NCI-H748 (cell line): Measurements from ENCODE around the gene CEMIP2.

Source experiments
- DNase-seq: peaks from one replicate; lab custom pipeline; 2025; ENCODE audit not compliant: unreplicated experiment; lab: John Stamatoyannopoulos, UW

CEMIP2 gene

DNA sequence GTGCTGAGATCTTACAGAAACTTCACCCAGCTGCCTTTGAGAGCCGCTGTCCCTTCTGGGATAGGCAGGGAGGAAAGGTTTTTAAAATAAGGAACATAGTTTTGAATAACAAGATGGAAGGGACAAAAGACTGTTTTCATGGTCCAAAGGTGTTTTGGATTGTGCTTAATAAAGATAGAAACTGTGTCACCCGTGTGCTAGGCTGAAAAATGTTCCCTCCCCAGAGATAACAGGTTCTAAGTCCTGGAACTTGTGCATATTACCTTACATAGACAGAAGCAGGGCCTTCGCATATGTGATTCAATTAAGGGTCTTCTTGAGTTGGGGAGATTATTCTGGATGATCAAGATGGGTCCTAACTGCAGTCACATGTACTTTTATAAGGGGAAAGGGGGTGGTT lies 1.9 kb upstream of the CEMIP2 start:
- no peak for DNase-seq

GRCh38 chr9:71769175-71770161 lies 1.2 kb upstream of the CEMIP2 start:
- peak; percentile 87 for DNase-seq

DNA sequence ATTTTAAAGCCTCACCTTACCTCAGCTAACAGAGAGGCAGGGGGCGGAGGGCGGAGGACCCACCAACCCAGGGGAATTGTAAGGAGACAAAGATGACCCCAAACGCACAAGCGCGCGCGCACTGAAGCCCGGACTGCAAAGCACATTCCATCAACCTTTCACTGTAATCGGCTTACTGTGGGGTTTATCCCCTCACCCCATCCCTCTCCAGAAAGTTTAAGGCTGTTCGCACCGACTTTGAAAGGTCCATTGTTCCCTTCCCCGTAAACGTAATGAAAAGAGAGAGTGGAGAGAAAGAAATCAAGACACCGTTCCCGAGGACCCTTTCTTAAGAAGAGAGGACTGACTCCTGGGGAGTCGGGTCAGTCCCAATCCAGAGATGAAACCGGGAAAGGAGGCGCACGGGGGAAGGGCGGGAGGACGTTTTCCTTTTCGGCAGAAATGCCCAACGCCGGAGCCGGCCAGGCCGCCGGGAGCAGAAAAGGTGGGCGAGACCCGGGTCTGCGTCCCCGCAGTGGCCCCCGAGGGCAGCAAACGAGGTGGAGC lies 464 bp downstream of the CEMIP2 start:
- peak; percentile 48 for DNase-seq

- DNase-seq, result peak; percentile 43
These were observed 1.0 kb downstream of the CEMIP2 start for GRCh38 chr9:71767163-71767775.

DNA sequence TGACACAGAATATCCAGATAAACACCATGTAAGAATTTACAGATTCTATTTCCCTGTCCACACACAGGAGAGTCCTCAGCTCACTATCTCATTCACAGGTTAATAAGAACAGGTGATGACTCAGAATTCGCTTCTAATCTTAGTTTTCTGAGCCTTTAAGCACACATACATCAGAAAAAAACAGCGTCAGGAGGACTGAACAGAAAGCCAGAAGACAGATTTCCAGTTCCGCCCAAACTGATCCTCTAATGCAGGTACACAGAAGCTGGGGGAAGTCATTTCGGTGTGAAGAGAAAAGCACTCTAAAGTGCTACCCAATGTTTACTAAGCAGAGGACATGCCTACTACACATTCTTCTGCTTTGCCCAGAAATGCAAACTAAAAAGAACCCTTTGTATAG lies 1.6 kb downstream of the CEMIP2 start:
- no peak for DNase-seq

- peak; percentile 17 for DNase-seq
These were observed 2.6 kb downstream of the CEMIP2 start for GRCh38 chr9:71765693-71766092.

- DNase-seq, result no peak
These were observed 3.4 kb downstream of the CEMIP2 start for GRCh38 chr9:71764891-71765290.

DNA sequence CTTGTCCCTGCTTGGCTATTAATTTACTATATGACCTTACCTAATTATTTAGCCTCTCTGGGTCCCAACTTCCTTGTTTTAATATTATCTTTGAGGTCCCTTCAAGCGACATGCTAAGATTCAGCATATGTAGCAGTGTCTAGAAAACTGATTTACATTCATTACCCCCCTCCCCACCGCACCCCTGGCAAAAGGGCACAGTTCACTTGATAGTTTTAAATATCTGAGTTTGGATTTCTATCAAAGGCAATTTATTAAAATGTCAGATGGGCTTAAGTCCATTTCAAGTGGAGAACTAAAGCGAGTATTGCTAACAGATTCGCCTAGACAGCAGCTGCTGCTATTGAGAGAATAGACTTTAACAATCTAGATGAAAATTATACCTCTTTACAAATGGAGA lies 3.9 kb downstream of the CEMIP2 start:
- DNase-seq, result no peak

DNA sequence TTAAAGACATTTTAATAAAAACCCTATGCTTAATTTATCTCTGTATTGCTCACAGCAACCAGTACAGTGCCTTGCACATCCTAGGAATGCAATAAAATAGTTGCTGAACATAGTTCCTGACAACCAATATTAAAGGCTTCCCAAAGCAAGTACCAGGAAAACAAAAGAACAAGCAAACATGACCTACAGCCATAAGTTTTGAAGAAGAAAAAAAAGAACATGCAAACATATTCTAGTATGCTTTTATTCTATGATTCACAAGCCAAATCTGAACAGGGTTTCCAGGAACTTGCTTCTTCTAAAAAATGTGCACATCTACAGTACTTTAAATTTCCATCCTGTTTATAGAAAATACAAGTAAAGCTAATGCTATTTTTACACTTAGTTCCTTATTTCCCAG lies 4.5 kb downstream of the CEMIP2 start:
- no peak for DNase-seq

- DNase-seq, result no peak
These were observed 5.2 kb downstream of the CEMIP2 start for GRCh38 chr9:71762900-71763653.

GRCh38 chr9:71761938-71762353 lies 6.4 kb downstream of the CEMIP2 start:
- DNase-seq, result no peak

GRCh38 chr9:71760901-71761300 lies 7.4 kb downstream of the CEMIP2 start:
- DNase-seq, result peak; percentile 40

DNA sequence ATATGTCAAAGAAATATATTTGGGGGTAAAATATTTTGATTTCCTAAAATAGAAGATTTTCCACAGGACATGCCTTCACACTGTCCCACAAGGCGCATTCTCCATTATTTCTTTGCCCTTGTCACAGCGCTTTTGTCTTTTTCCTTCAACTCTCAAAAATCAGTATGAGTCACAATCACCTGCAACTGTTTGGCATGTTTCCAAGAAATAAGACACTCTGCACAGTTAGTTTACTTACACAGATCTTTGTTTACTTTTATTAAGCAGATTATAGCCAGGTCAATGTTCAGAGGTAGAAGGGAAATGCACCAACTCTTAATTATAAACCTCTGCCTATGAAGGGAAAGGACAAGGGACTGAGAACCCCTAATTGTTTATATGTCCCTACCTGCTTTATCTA lies 9.5 kb downstream of the CEMIP2 start:
- peak; percentile 87 for DNase-seq

DNA sequence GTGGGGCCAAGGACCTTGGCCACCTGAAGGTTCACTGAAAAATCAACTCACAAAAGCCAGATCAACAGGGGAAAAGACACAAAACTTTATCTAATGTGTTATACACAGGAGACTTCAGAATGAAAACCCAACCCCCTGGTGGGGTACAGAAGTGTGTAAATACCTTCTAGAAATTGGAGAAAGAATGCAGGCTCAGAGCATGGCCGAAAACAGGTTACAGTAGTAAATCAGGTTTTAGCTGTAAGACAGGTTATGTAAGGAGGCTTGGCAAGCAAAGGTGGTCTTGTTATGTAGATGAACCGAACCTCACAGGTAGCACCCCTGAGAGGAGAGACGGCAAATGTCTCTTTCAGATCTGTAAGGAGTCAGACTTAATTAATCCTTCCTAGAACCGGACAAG lies 10.0 kb downstream of the CEMIP2 start:
- peak; percentile 52 for DNase-seq

GRCh38 chr9:71756753-71757152 lies 11.6 kb downstream of the CEMIP2 start:
- DNase-seq, result no peak

- DNase-seq, result no peak
These were observed 12.4 kb downstream of the CEMIP2 start for GRCh38 chr9:71755869-71756268.

DNA sequence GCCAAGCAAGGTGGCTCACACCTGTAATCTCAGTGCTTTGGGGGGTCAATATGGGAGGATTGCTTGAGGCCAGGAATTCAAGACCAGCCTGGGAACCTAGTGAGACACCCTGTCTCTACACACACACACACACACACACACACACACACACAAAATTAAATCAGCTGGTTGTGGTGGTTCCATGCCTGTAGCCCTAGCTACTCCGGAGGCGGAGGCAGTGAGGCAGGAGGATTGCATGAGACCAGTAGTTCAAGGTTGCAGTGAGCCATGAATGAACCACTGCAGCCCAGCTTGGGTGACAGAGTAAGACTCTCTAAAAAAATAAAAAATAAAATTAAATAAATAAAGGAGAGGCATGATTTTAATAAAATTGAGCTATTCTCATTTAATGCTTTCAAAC lies 13.1 kb downstream of the CEMIP2 start:
- DNase-seq, result no peak

- DNase-seq, result no peak
These were observed 14.2 kb downstream of the CEMIP2 start for GRCh38 chr9:71754151-71754550.

GRCh38 chr9:71752928-71753327 lies 15.4 kb downstream of the CEMIP2 start:
- DNase-seq, result peak; percentile 63

DNA sequence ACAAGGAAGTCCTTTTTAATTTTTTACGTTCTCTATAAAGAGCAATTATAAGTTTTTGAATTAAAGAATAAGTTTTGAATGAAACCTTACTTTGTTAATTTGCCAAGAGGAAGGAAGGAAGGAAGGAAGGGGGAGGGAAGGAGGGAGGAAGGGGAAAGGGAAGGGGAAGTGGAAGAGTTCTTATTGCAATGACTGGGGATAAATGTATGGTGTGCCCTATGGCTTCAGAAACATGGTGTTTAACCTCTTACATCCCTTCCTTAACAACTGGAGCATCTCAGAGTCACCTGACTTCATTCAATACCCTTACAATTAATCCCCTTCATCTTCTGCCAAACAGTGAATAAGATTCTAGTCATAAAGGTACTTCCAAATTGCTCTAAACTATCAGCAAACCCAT lies 16.0 kb downstream of the CEMIP2 start:
- DNase-seq, result no peak

DNA sequence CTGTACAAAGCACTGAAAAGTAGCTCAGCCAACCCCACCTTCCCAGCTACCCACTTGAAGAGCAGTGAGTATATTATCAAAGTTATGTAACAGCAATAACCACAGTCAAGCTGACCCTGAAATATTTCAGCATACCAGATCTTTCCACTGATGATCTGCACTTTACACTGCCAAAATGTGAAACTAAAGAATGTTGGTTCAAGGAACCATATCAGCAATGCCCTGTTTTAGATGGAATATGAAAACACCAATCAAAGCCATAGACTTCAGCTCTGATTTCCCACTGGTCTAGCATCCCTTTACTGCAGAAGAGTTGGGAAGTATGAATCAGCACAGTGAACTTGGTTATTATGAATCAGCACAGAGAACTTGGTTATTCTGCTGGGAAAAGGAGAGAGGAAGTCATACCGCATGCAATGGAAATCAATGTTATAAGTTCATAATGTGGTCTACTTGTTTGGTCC lies 20.0 kb downstream of the CEMIP2 start:
- DNase-seq, result no peak
